Mucosa of stomach (tissue), 1 donor: ENCODE results near the gene SKIDA1.

Experiments used
- H3K27me3 ChIP-seq: one replicate; pipeline ENCODE4 v1.7.0; 2013; ENCODE audit warnings: mild to moderate bottlenecking, low read length; ENCODE audit not compliant: control insufficient read depth, insufficient read depth
- H3K36me3 ChIP-seq: one replicate; pipeline ENCODE4 v1.7.0; 2013; ENCODE audit warnings: low read length; ENCODE audit not compliant: control insufficient read depth, insufficient read depth
- H3K4me1 ChIP-seq: one replicate; pipeline ENCODE4 v1.7.0; 2013; ENCODE audit warnings: mild to moderate bottlenecking, low read length; ENCODE audit not compliant: control insufficient read depth, insufficient read depth
- H3K4me3 ChIP-seq: one replicate; pipeline ENCODE4 v1.7.0; 2013; ENCODE audit warnings: low read length
- H3K9ac ChIP-seq: one replicate; pipeline ENCODE4 v1.7.0; 2013; ENCODE audit warnings: mild to moderate bottlenecking, low read length, moderate library complexity
- H3K9me3 ChIP-seq: one replicate; pipeline ENCODE4 v1.7.0; 2013; ENCODE audit warnings: mild to moderate bottlenecking, low read length, moderate library complexity; ENCODE audit not compliant: control insufficient read depth
- donor health status: Pancreatic carcinoma.

SKIDA1 gene

GRCh38 chr10:21534604-21535493 is 9.4 kb upstream of the SKIDA1 start:
- no peak overlapping the region for H3K4me3 ChIP-seq
- no peaks in the 10 kb centered on the region for H3K9me3 ChIP-seq
- no peaks in the 10 kb centered on the region for H3K4me1 ChIP-seq
- H3K27me3 ChIP-seq, result no peaks in the 10 kb centered on the region
- H3K36me3 ChIP-seq, result no peaks in the 10 kb centered on the region
- peak overlapping the region; percentile 50 for H3K9ac ChIP-seq

- Histone ChIP-seq H3K9me3 (no peaks in the 10 kb centered on the region), H3K9ac (peak overlapping the region; percentile 50), H3K4me1 (no peaks in the 10 kb centered on the region), H3K36me3 (no peaks in the 10 kb centered on the region), H3K4me3 (no peak overlapping the region), H3K27me3 (no peaks in the 10 kb centered on the region)
Measured at GRCh38 chr10:21534280-21534586, 8.8 kb upstream of the SKIDA1 start.

GRCh38 chr10:21533467-21534279 is 8.2 kb upstream of the SKIDA1 start, which contains the start of gene MLLT10:
TSS of gene MLLT10 (plus strand) at chr10:21534232. CDS start at chr10:21534645, 413 bp downstream.
- no peaks in the 10 kb centered on the region for H3K9me3 ChIP-seq
- no peaks in the 10 kb centered on the region for H3K36me3 ChIP-seq
- H3K4me3 ChIP-seq, result peak within 1 kb of the TSS; percentile 74
- H3K4me1 ChIP-seq, result no peaks in the 10 kb centered on the region
- H3K9ac ChIP-seq, result peak within 1 kb of the TSS; percentile 82
- no peaks in the 10 kb centered on the region for H3K27me3 ChIP-seq

GRCh38 chr10:21532694-21533466 is 7.4 kb upstream of the SKIDA1 start:
- H3K27me3 ChIP-seq, result no peaks in the 10 kb centered on the region
- H3K36me3 ChIP-seq, result no peaks in the 10 kb centered on the region
- peak overlapping the region; percentile 74 for H3K4me3 ChIP-seq
- no peaks in the 10 kb centered on the region for H3K4me1 ChIP-seq
- H3K9ac ChIP-seq, result peak overlapping the region; percentile 82
- no peaks in the 10 kb centered on the region for H3K9me3 ChIP-seq

GRCh38 chr10:21531164-21531563 is 5.7 kb upstream of the SKIDA1 start:
- H3K4me3 ChIP-seq, result no peak overlapping the region
- H3K9ac ChIP-seq, result no peak overlapping the region
- no peaks in the 10 kb centered on the region for H3K4me1 ChIP-seq
- H3K36me3 ChIP-seq, result no peaks in the 10 kb centered on the region
- H3K9me3 ChIP-seq, result no peaks in the 10 kb centered on the region
- no peaks in the 10 kb centered on the region for H3K27me3 ChIP-seq

GRCh38 chr10:21530641-21531040 is 5.2 kb upstream of the SKIDA1 start:
- Histone ChIP-seq H3K9me3 (no peaks in the 10 kb centered on the region), H3K27me3 (no peaks in the 10 kb centered on the region), H3K36me3 (no peaks in the 10 kb centered on the region), H3K9ac (no peak overlapping the region), H3K4me1 (no peaks in the 10 kb centered on the region), H3K4me3 (no peak overlapping the region)

GRCh38 chr10:21530168-21530567 is 4.7 kb upstream of the SKIDA1 start:
- Histone ChIP-seq H3K4me3 (no peak overlapping the region), H3K36me3 (no peaks in the 10 kb centered on the region), H3K9me3 (no peaks in the 10 kb centered on the region), H3K4me1 (peaks cover 4% of the 10 kb centered on the region), H3K27me3 (no peaks in the 10 kb centered on the region), H3K9ac (no peak overlapping the region)

GRCh38 chr10:21529032-21529910 is 3.8 kb upstream of the SKIDA1 start:
- Histone ChIP-seq H3K4me1 (peaks cover 4% of the 10 kb centered on the region), H3K4me3 (no peak overlapping the region), H3K9me3 (no peaks in the 10 kb centered on the region), H3K27me3 (no peaks in the 10 kb centered on the region), H3K36me3 (no peaks in the 10 kb centered on the region), H3K9ac (no peak overlapping the region)

GRCh38 chr10:21528236-21529031 is 3.0 kb upstream of the SKIDA1 start:
- Histone ChIP-seq H3K9me3 (no peaks in the 10 kb centered on the region), H3K36me3 (no peaks in the 10 kb centered on the region), H3K27me3 (no peaks in the 10 kb centered on the region), H3K9ac (no peak overlapping the region), H3K4me1 (peaks cover 4% of the 10 kb centered on the region), H3K4me3 (no peak overlapping the region)

GRCh38 chr10:21527598-21528235 is 2.2 kb upstream of the SKIDA1 start:
- peak overlapping the region; percentile 74 for H3K9ac ChIP-seq
- H3K27me3 ChIP-seq, result no peaks in the 10 kb centered on the region
- H3K36me3 ChIP-seq, result no peaks in the 10 kb centered on the region
- H3K4me1 ChIP-seq, result peaks cover 4% of the 10 kb centered on the region
- peak overlapping the region; percentile 27 for H3K4me3 ChIP-seq
- no peaks in the 10 kb centered on the region for H3K9me3 ChIP-seq
